Gastrocnemius medialis (tissue), 4 donors: ENCODE results near the gene CORO2B. TPM values are rescaled to one million over a fixed set of nuclear protein-coding genes. Genes with fewer than 3 reads are reported as not detected.

Source experiments
- ATAC-seq, 2 donors: fragments of 150-250 bp; one replicate each; pipeline ENCODE4 v1.9.1; 2016
- DNase-seq, 2 donors: peaks; one replicate each; pipeline ENCODE4 v3.0.0-alpha.2; 2019
- H3K27ac ChIP-seq, 4 donors: fragments of 200-600 bp; sonication (generic); 1 replicate in 1 of 4; 2 replicates in 3 of 4; pipeline ENCODE4 v1.5.1; 2016 to 2018; ENCODE audit warnings: mild to moderate bottlenecking in 2 of 4, moderate library complexity in 1 of 4
- H3K27me3 ChIP-seq, 3 donors: fragments of 200-600 bp; sonication (generic) in 2 of 3; 1 replicate in 1 of 3; 2 replicates in 2 of 3; pipeline versions ENCODE4 v1.5.1 to v1.6.0; 2016 to 2019; ENCODE audit warnings: mild to moderate bottlenecking in 1 of 3, moderate library complexity in 1 of 3
- H3K36me3 ChIP-seq, 2 donors: fragments of 200-600 bp; sonication (generic) in 1 of 2; one replicate each; pipeline ENCODE4 v1.5.1; 2017 to 2018
- H3K4me1 ChIP-seq, 2 donors: fragments of 200-600 bp; sonication (generic) in 1 of 2; one replicate each; pipeline ENCODE4 v1.5.1; 2016 to 2017; ENCODE audit warnings: mild to moderate bottlenecking in 2 of 2
- H3K4me3 ChIP-seq, 4 donors: fragments of 200-600 bp; sonication (generic) in 3 of 4; 1 replicate in 1 of 4; 2 replicates in 3 of 4; pipeline ENCODE4 v1.5.1; 2016 to 2019; ENCODE audit warnings: mild to moderate bottlenecking in 2 of 4
- H3K9me3 ChIP-seq, 3 donors: fragments of 200-600 bp; sonication (generic) in 2 of 3; 1 replicate in 1 of 3; 2 replicates in 2 of 3; pipeline ENCODE4 v1.5.1; 2016 to 2019
- POLR2A ChIP-seq, 2 donors: fragments of 450-650 bp; IDR thresholded peaks; one replicate each; pipeline ENCODE4 v1.6.1; 2017; ENCODE audit warnings: antibody characterized with exemption in 2 of 2, mild to moderate bottlenecking in 2 of 2, moderate library complexity in 2 of 2
- in situ Hi-C, 4 donors: fragments of 200-750 bp; cut with MboI; loops; one replicate each; pipeline versions ENCODE4 v1.15.0 to v1.8.0; 2017; ENCODE audit warnings: low sequenced_read_pairs in 4 of 4
- intact Hi-C: fragments of 100-400 bp; cut with DNase I; formaldehyde crosslinking; loops from one replicate; pipeline ENCODE4 v1.15.1; 2023; ENCODE audit warnings: low total_unique reads
- total RNA-seq, 4 donors: library from RNA; depleted of rRNA; stranded (reverse); fragments of >200 nt; gene quantifications; one replicate each; pipeline versions ENCODE4 v1.1.0 to v1.2.3, GENCODE V29; 2016
- TF ChIP-seq, protein P1 (sequence below), 5 experiments: fragments of 450-650 bp in 3 of 5; fragments of 200-600 bp in 2 of 5; sonication (generic) in 2 of 5; IDR thresholded peaks in 4 of 5; conservative IDR thresholded peaks in 1 of 5; 1 replicate in 4 of 5; 2 replicates in 1 of 5; pipeline ENCODE4 v1.5.1; 2016 to 2019; ENCODE audit warnings: antibody characterized with exemption in 5 of 5, mild to moderate bottlenecking in 3 of 5, moderate library complexity in 3 of 5

The CORO2B gene
- total RNA-seq, 4 donors from 2014 or later = 1.5 to 2.2 (median 1.8) TPM

GRCh38 chr15:68687136-68687735, 108.4 kb downstream of the CORO2B start:
- ATAC-seq = no peak
- Histone ChIP-seq H3K27me3 (no peaks in the 10 kb centered on the region), H3K27ac (no peak overlapping the region), H3K9me3 (no peaks in the 10 kb centered on the region), H3K4me1 (no peaks in the 10 kb centered on the region), H3K36me3 (no peaks in the 10 kb centered on the region), H3K4me3 (no peak overlapping the region)
- no peak for DNase-seq
- in situ Hi-C loops = no loop called here
- TF ChIP-seq, protein P1, sequence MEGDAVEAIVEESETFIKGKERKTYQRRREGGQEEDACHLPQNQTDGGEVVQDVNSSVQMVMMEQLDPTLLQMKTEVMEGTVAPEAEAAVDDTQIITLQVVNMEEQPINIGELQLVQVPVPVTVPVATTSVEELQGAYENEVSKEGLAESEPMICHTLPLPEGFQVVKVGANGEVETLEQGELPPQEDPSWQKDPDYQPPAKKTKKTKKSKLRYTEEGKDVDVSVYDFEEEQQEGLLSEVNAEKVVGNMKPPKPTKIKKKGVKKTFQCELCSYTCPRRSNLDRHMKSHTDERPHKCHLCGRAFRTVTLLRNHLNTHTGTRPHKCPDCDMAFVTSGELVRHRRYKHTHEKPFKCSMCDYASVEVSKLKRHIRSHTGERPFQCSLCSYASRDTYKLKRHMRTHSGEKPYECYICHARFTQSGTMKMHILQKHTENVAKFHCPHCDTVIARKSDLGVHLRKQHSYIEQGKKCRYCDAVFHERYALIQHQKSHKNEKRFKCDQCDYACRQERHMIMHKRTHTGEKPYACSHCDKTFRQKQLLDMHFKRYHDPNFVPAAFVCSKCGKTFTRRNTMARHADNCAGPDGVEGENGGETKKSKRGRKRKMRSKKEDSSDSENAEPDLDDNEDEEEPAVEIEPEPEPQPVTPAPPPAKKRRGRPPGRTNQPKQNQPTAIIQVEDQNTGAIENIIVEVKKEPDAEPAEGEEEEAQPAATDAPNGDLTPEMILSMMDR (IDR thresholded peaks at IDR 0.05 in 4 of 5, conservative IDR thresholded peaks at IDR 0.05 in 1 of 5) = no peak
- TF ChIP-seq POLR2A (IDR thresholded peaks at IDR 0.05) = no peak
- intact Hi-C loops = no loop called here

DNA sequence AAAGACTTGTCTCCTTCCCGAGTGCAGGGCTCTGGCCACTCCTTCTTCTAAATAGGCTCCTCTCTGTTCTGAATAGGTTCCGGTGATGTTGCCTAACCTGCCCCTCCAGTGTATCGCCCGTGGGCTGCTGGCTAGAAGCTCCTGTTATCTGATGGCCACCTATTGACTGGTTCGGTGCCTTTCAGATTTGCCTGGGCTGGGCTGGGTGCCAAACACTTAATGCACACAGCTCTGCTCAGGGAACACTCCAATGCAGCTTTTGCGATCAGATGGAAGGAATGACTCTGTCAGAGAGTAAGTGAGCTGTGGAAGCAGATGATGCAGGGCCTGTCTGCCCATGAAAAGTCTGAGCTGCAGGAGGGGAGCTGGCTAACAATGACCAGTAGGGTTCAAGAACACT, 112.9 kb downstream of the CORO2B start:
- H3K27ac ChIP-seq = no peak overlapping the region
- H3K36me3 ChIP-seq = no peaks in the 10 kb centered on the region
- no peaks in the 10 kb centered on the region for H3K4me1 ChIP-seq
- H3K27me3 ChIP-seq = no peaks in the 10 kb centered on the region
- ATAC-seq (no peak), DNase-seq (no peak)
- TF ChIP-seq, protein P1 (IDR thresholded peaks at IDR 0.05 in 4 of 5, conservative IDR thresholded peaks at IDR 0.05 in 1 of 5) = no peak
- TF ChIP-seq POLR2A (IDR thresholded peaks at IDR 0.05) = no peak
- H3K9me3 ChIP-seq = no peaks in the 10 kb centered on the region
- no peak overlapping the region for H3K4me3 ChIP-seq
- intact Hi-C loops = no loop called here
- in situ Hi-C loops = no loop called here

DNA sequence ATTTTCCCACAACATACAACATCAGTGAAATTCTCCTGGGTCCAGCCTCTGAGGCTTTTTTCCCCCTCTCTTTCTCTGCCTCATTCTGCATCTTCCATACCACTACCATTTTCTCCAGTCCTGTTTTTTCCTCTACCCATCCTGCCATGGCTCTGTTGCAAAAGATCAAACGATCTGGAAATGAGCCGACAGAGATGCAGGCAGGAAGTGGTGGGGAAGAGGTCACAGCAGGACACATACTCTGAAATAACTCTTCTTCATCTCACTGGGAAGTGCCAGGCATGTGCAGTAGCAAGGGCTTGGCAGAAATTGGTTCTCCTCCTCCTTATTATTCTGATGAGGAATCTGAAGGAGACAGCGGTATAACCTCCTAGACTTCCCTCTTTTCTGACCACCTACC, 114.3 kb downstream of the CORO2B start:
- no peak for DNase-seq
- in situ Hi-C loops = no loop called here
- intact Hi-C loops = no loop called here
- Histone ChIP-seq H3K4me3 (no peak overlapping the region), H3K4me1 (no peaks in the 10 kb centered on the region), H3K27ac (no peak overlapping the region), H3K36me3 (no peaks in the 10 kb centered on the region), H3K27me3 (no peaks in the 10 kb centered on the region), H3K9me3 (no peaks in the 10 kb centered on the region)
- no peak for ATAC-seq
- TF ChIP-seq POLR2A (IDR thresholded peaks at IDR 0.05) = no peak
- TF ChIP-seq, protein P1 (IDR thresholded peaks at IDR 0.05 in 4 of 5, conservative IDR thresholded peaks at IDR 0.05 in 1 of 5) = no peak

DNA sequence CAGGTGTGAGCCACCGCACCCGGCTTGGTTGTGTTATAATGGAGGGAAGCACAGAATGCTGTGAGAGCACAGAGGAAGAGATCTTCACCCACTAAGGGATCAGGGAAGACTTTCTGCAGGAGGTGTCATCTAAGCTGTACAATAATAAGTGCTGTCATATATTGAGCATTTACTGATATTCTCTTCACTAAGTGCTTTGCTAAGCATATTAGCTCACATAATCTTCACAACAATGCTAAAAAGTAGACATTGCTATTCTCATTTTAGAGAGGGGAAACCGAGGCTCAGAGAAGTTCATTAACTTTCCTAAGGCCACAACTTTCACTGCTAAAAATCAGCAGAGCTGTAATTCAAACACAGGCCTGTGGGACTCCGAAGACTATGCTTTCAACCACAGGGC, 115.3 kb downstream of the CORO2B start:
- H3K27me3 ChIP-seq = no peaks in the 10 kb centered on the region
- H3K9me3 ChIP-seq = no peaks in the 10 kb centered on the region
- no peak overlapping the region for H3K27ac ChIP-seq
- in situ Hi-C loops (no loop called here), intact Hi-C loops (no loop called here)
- no peak overlapping the region for H3K4me3 ChIP-seq
- H3K4me1 ChIP-seq = no peaks in the 10 kb centered on the region
- DNase-seq (no peak), ATAC-seq (no peak)
- no peak for TF ChIP-seq POLR2A (IDR thresholded peaks at IDR 0.05)
- TF ChIP-seq, protein P1 (IDR thresholded peaks at IDR 0.05 in 4 of 5, conservative IDR thresholded peaks at IDR 0.05 in 1 of 5) = no peak
- H3K36me3 ChIP-seq = no peaks in the 10 kb centered on the region

- no peaks in the 10 kb centered on the region for H3K27me3 ChIP-seq
- intact Hi-C loops (no loop called here), in situ Hi-C loops (no loop called here)
- DNase-seq (no peak), ATAC-seq (no peak)
- H3K4me1 ChIP-seq = peaks cover 6 to 7% of the 10 kb centered on the region in 2 donors
- no peaks in the 10 kb centered on the region for H3K9me3 ChIP-seq
- H3K36me3 ChIP-seq = no peaks in the 10 kb centered on the region
- TF ChIP-seq, protein P1 (IDR thresholded peaks at IDR 0.05 in 4 of 5, conservative IDR thresholded peaks at IDR 0.05 in 1 of 5) = no peak
- no peak for TF ChIP-seq POLR2A (IDR thresholded peaks at IDR 0.05)
- no peak overlapping the region for H3K27ac ChIP-seq
- no peak overlapping the region for H3K4me3 ChIP-seq
Observed at GRCh38 chr15:68695061-68695595, 116.3 kb downstream of the CORO2B start.
